MCF 10A (cell line): ENCODE results near the gene NOTCH4. TPM values are rescaled to one million over a fixed set of nuclear protein-coding genes. Genes with fewer than 3 reads are reported as not detected.
"Not testable (repeated sequence)": the region's sequence is repeated elsewhere in the genome, so short reads cannot be mapped to it uniquely, and the experiment has no call there.

ENCODE experiments used
- BruUV-seq: library from RNA; stranded (reverse); fragments of 400-500 nt; replicated peaks from 2 replicates; lab custom pipeline; 2021; lab: Mats Ljungman, UMichigan
- CTCF ChIA-PET: fragments of 300-600 bp; sonication (Branson Sonifier 250); formaldehyde crosslinking; extraction: SDS; loops from one replicate; lab custom pipeline; 2021; ENCODE audit warnings: antibody characterized with exemption, inconsistent platforms; lab: Yijun Ruan, JAX
- POLR2A ChIA-PET: fragments of 300-600, 350-650 bp; sonication (Branson Sonifier 250); formaldehyde crosslinking; extraction: SDS; loops from one replicate; lab custom pipeline; 2020; ENCODE audit warnings: antibody characterized with exemption, inconsistent platforms; lab: Yijun Ruan, JAX
- DNase-seq: peaks from one replicate; pipeline ENCODE4 v3.0.0-alpha.2; 2018; ENCODE audit not compliant: unreplicated experiment
- H3K27ac Mint-ChIP-seq: one replicate; pipeline ENCODE4 v1.8.0; 2022; ENCODE audit warnings: mild to moderate bottlenecking, low read depth, mixed read lengths; ENCODE audit not compliant: unreplicated experiment
- H3K27me3 Mint-ChIP-seq: one replicate; pipeline ENCODE4 v1.8.0; 2022; ENCODE audit warnings: mixed read lengths; ENCODE audit not compliant: insufficient read depth, unreplicated experiment
- H3K36me3 Mint-ChIP-seq: one replicate; pipeline ENCODE4 v1.8.0; 2022; ENCODE audit warnings: mild to moderate bottlenecking, moderate library complexity, mixed read lengths; ENCODE audit not compliant: insufficient read depth, unreplicated experiment
- H3K4me1 Mint-ChIP-seq: one replicate; pipeline ENCODE4 v1.8.0; 2022; ENCODE audit warnings: mixed read lengths; ENCODE audit not compliant: insufficient read depth, unreplicated experiment
- H3K4me3 Mint-ChIP-seq: one replicate; pipeline ENCODE4 v1.8.0; 2022; ENCODE audit warnings: mild to moderate bottlenecking, moderate library complexity, mixed read lengths; ENCODE audit not compliant: unreplicated experiment
- H3K9me3 Mint-ChIP-seq: one replicate; pipeline ENCODE4 v1.8.0; 2022; ENCODE audit warnings: mixed read lengths; ENCODE audit not compliant: unreplicated experiment
- intact Hi-C: fragments of 100-400 bp; cut with micrococcal nuclease; formaldehyde crosslinking; loops from 2 replicates; pipeline ENCODE4 v1.14.1; 2022
- total RNA-seq: library from RNA; stranded (reverse); gene quantifications from 2 replicates; pipeline ENCODE4 v1.2.3, GENCODE V29; 2022
- TF ChIP-seq, protein P1 (sequence below): fragments of 200-600 bp; IDR thresholded peaks from one replicate; pipeline ENCODE4 v1.8.0; 2022; ENCODE audit warnings: antibody characterized with exemption, mild to moderate bottlenecking; ENCODE audit not compliant: unreplicated experiment

NOTCH4 gene
- total RNA-seq, 1 experiment from 2014 or later: not detected

GRCh38 chr6:32189069-32189741 is 34.7 kb downstream of the NOTCH4 start:
- peak overlapping the region; percentile 86 for H3K27ac Mint-ChIP-seq
- no peaks in the 10 kb centered on the region for H3K27me3 Mint-ChIP-seq
- intact Hi-C loops: no loop called here
- BruUV-seq: no TSS peak
- ChIA-PET POLR2A (interaction anchor here (0.7 to 3.2 kb wide), 6 partner anchors 11 to 1201 kb away, joined by 3 to 78 read pairs (median 6); partner anchors contain the start of genes AGPAT1, ATF6B, FKBPL and RNF5), CTCF (interaction anchor here (0.6 to 0.7 kb wide), 2 partner anchors 11 to 666 kb away, joined by 3 read pairs; no protein-coding TSS in a partner anchor)
- H3K36me3 Mint-ChIP-seq: peaks cover 36% of the 10 kb centered on the region
- DNase-seq: no peak
- H3K9me3 Mint-ChIP-seq: no peaks in the 10 kb centered on the region
- TF ChIP-seq, protein P1, sequence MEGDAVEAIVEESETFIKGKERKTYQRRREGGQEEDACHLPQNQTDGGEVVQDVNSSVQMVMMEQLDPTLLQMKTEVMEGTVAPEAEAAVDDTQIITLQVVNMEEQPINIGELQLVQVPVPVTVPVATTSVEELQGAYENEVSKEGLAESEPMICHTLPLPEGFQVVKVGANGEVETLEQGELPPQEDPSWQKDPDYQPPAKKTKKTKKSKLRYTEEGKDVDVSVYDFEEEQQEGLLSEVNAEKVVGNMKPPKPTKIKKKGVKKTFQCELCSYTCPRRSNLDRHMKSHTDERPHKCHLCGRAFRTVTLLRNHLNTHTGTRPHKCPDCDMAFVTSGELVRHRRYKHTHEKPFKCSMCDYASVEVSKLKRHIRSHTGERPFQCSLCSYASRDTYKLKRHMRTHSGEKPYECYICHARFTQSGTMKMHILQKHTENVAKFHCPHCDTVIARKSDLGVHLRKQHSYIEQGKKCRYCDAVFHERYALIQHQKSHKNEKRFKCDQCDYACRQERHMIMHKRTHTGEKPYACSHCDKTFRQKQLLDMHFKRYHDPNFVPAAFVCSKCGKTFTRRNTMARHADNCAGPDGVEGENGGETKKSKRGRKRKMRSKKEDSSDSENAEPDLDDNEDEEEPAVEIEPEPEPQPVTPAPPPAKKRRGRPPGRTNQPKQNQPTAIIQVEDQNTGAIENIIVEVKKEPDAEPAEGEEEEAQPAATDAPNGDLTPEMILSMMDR: no peak
- peaks cover 26% of the 10 kb centered on the region for H3K4me1 Mint-ChIP-seq
- H3K4me3 Mint-ChIP-seq: peak overlapping the region; percentile 83

GRCh38 chr6:32188381-32189068 is 35.3 kb downstream of the NOTCH4 start:
- ChIA-PET POLR2A (interaction anchor here (0.5 to 3.2 kb wide), 9 partner anchors 9 to 567 kb away, joined by 3 to 78 read pairs (median 3); partner anchors contain the start of genes AGPAT1, ATF6B, FKBPL and RNF5), CTCF (interaction anchor here (0.6 kb wide), 1 partner anchor 667 kb away, joined by 3 read pairs; no protein-coding TSS in a partner anchor)
- TSS peak; percentile 19 for BruUV-seq
- TF ChIP-seq, protein P1: no peak
- peak overlapping the region; percentile 86 for H3K27ac Mint-ChIP-seq
- no peak for DNase-seq
- H3K4me1 Mint-ChIP-seq: peaks cover 24% of the 10 kb centered on the region
- H3K27me3 Mint-ChIP-seq: no peaks in the 10 kb centered on the region
- no peaks in the 10 kb centered on the region for H3K9me3 Mint-ChIP-seq
- intact Hi-C loops: no loop called here
- H3K4me3 Mint-ChIP-seq: peak overlapping the region; percentile 83
- H3K36me3 Mint-ChIP-seq: peaks cover 43% of the 10 kb centered on the region

- H3K9me3 Mint-ChIP-seq, H3K4me3 Mint-ChIP-seq, intact Hi-C loops, CTCF ChIA-PET, BruUV-seq, H3K27me3 Mint-ChIP-seq, DNase-seq: not testable (repeated sequence)
- H3K36me3 Mint-ChIP-seq: peaks cover 45% of the 10 kb centered on the region
- peaks cover 21% of the 10 kb centered on the region for H3K4me1 Mint-ChIP-seq
- peak overlapping the region; percentile 7 for H3K27ac Mint-ChIP-seq
- POLR2A ChIA-PET: interaction anchor here (0.5 to 3.2 kb wide), 9 partner anchors 8 to 784 kb away, joined by 3 to 78 read pairs (median 7); partner anchors contain the start of genes AGPAT1, ATF6B and RNF5
Observed at GRCh38 chr6:32187725-32188380, 36.0 kb downstream of the NOTCH4 start.

- no peaks in the 10 kb centered on the region for H3K27me3 Mint-ChIP-seq
- TF ChIP-seq, protein P1: no peak
- POLR2A ChIA-PET: interaction anchor here (1.2 to 2.9 kb wide), 4 partner anchors 9 to 784 kb away, joined by 3 to 19 read pairs (median 8); partner anchors contain the start of genes ATF6B and RNF5
- no peak overlapping the region for H3K4me3 Mint-ChIP-seq
- H3K4me1 Mint-ChIP-seq: peaks cover 21% of the 10 kb centered on the region
- DNase-seq: no peak
- BruUV-seq: no TSS peak
- no peaks in the 10 kb centered on the region for H3K9me3 Mint-ChIP-seq
- intact Hi-C loops: no loop called here
- peak overlapping the region; percentile 7 for H3K27ac Mint-ChIP-seq
- H3K36me3 Mint-ChIP-seq: peaks cover 45% of the 10 kb centered on the region
- CTCF ChIA-PET: no interaction called here
Observed at GRCh38 chr6:32187009-32187709, 36.7 kb downstream of the NOTCH4 start.

DNA sequence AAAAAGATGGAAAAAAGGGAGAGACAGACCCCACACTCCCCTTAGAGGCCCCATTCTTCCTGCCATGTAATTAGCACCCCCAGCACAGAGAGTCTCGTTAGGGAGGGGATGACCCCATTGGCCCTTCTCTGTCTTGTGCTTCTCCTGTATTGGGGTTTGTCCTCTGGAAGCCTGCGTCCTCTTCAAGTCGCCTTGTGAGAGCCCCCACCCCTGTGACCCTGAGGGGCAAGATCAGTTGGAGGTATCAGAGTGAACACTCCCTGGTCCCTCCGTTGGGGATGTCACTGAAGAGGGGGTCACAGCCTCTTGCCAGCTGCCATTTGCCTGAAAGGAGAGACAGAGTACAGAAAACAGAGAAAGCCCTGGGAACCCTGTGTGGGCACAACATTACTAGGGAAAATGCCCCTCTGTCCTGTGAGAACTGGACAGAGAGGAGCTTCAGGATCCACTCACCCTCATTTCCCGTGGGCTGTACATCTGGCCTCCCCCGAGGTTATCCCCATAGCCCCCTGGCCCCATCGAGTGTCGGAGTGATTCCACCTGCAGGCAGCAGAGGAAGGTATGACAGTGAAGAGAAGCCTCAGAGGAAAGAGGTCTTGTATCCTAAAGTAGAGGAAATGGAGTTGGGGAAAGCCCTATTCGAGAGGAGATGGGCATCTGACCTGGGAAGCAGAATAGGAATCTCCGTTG is 37.6 kb downstream of the NOTCH4 start:
- POLR2A ChIA-PET: interaction anchor here (0.6 to 2.9 kb wide), 4 partner anchors 9 to 1026 kb away, joined by 3 to 19 read pairs (median 6); partner anchors contain the start of gene RNF5
- DNase-seq, CTCF ChIA-PET, H3K27ac Mint-ChIP-seq, H3K4me3 Mint-ChIP-seq, BruUV-seq, H3K9me3 Mint-ChIP-seq, H3K27me3 Mint-ChIP-seq, intact Hi-C loops: not testable (repeated sequence)
- Mint-ChIP-seq H3K4me1 (peaks cover 25% of the 10 kb centered on the region), H3K36me3 (peaks cover 52% of the 10 kb centered on the region)
